Caki2 (cell line): ENCODE data around the gene JAML. TPM values are rescaled to one million over a fixed set of nuclear protein-coding genes. Genes with fewer than 3 reads are reported as not detected.

Source experiments
- DNase-seq: peaks from one replicate; pipeline ENCODE4 v3.0.0-alpha.2; 2015; ENCODE audit warnings: low read depth
- in situ Hi-C: cut with HindIII; loops from 2 replicates; pipeline ENCODE4 v1.10.0; 2016; ENCODE audit warnings: low sequenced_read_pairs, low pct_unique_long_range_greater_than_20kb, mixed read lengths
- total RNA-seq: library from RNA; depleted of rRNA; stranded (reverse); fragments of >200 nt; shearing (Covaris generic); gene quantifications from 2 replicates; pipeline ENCODE4 v1.2.3, GENCODE V29; 2014; ENCODE audit warnings: low replicate concordance

The JAML gene
- total RNA-seq, 1 experiment from 2014 or later, result not detected

DNA sequence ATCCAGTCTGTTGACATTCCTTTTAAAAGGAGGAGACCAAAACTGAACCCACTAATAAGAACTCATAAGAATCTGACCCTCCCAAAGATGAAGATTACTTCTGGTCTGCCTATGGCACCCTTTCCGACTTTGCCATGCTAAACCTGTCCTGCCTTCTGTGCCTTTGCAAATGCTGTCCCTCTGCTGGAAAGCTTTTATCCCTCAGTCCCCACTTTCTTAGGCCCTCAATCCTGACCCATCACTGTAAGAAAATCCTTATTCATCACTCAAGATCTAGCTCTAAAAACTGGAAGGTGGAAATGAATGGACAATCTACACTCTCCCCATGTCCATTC, 16.9 kb upstream of the JAML start:
- in situ Hi-C loops, result no loop called here
- DNase-seq, result no peak

DNA sequence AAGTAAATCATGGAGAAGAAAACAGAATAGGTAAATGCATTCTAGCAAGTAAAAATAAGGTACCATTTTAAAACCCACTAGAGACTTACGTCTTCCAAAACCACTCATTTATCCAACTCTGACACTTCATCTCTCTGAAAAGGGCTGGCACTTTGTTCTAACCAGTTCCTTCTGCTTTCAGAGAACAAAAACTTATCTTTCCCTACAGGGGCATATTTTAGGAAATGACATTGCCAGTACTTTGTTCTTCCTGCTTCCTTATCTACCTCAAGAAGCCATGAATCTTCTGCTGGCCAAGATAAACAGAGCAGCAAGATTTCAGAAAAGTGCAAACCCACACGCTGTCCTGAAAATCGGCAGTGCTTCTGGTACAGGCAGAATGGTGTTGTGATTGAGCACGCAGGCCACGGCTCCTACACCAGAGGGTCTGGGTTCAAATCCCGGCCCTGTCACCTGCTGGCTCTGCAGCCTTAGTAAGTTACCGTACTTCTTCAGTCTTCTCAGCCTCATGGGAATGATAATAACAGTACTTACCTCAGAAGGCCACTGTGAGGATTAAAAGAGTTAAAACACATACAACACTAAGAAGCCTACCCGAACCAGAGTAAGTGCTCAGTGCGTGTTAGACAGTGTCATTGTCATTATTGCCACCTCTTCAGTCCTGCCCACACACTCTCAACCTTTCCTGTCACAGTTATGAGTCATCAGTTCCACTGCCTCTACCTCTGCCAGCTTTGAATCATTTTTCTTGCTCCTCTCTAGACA, 16.4 kb upstream of the JAML start:
- DNase-seq, result peak; percentile 59
- in situ Hi-C loops, result no loop called here

DNA sequence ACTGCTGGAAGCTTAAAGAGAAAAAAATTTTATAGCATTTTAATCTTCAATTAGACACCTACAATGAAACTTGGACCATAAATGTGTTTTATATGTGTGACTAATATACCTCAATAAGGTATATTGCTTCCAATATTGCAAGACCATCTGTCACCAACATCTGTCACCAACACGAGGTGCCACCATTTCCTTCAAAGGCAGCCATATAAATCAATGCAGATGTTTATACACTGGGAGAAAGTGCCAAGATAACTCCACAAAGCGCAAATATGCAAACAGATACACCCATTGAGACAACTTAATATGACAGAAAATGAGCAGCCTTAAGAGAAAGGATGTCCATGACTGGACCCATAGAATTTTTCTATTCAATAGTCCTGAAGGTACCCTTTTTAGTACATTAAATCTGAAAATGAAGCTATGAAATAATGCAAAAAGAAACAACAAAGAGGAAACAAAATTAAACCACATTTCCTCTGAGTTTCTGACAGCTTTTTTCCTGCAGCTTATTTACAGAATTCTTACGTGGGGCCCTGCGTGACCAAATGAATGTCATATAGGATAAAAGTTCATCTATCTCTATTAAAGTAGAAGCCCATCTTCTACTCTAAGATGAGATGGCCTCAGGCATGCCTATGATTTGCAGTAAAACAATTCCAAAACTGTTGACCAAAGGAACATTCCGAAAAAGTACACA, 14.8 kb upstream of the JAML start:
- in situ Hi-C loops, result no loop called here

DNA sequence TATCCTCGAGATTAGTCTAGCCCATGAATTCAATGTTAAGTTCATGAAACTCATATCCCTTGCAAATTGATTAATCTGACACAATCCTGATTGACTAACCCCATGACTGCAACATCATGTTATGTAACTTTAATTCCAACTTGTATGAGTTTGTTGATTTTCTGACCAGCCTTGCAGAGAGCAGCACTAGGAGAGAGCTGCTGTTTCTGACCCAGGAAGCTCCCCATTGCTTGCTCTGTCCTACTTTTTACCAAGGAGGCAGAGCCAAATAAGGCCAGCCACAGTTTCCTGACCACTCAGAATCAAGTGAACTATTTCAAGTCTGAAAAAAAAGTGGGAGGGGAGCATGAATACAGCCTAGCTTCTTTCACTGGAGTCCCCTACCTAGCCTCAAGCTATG, 14.1 kb upstream of the JAML start:
- in situ Hi-C loops, result no loop called here
- DNase-seq, result no peak

More for the DNA sequence above, 14.8 kb upstream of the JAML start:
- DNase-seq, result no peak

- in situ Hi-C loops, result no loop called here
- DNase-seq, result no peak
These were observed 13.6 kb upstream of the JAML start for GRCh38 chr11:118238421-118238820.

- DNase-seq, result no peak
- in situ Hi-C loops, result no loop called here
These were observed 11.4 kb upstream of the JAML start for GRCh38 chr11:118236170-118236569.

DNA sequence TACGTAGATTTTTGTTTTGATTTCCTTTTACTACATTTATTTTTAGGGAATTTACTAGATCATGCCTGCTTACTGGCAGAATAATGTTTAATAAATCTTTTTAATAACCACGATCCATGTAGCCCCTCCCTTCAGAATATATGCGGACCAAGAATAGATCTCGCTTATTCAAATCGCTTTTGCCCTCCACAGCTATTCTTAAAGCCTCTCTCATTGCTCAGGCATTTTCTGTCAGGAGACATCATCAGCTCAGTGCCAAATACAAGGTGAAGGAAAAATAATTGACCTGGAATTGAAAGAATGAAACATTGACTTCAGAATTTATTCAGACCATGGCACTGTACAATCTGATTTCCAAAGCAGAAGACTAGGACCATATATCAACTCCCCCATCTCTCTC, 10.0 kb upstream of the JAML start:
- in situ Hi-C loops, result no loop called here
- no peak for DNase-seq

- in situ Hi-C loops, result no loop called here
These were observed 9.0 kb upstream of the JAML start for GRCh38 chr11:118233850-118234249.

GRCh38 chr11:118233377-118233776, 8.6 kb upstream of the JAML start:
- in situ Hi-C loops, result no loop called here
- DNase-seq, result no peak

More at GRCh38 chr11:118233850-118234249, 9.0 kb upstream of the JAML start:
- no peak for DNase-seq

- in situ Hi-C loops, result no loop called here
- no peak for DNase-seq
These were observed 7.8 kb upstream of the JAML start for GRCh38 chr11:118232659-118233058.

DNA sequence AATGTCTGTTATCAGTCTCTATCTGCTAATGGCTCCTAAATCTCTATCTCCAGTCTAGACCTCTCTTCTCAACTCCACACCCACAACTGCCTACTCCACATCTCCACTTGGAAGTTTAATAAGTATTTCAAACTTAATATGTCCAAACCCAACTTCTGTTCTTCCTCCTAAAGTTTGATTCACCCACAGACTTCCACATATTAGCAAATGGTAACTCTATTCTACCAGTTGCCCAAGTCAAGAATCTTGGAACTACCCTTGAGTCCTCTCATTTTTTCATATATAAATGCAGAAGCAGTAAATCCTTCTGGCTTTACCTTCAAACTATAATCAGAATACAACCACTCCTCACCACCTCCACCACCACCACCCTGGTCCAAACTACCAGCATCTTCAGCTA, 6.7 kb upstream of the JAML start:
- in situ Hi-C loops, result no loop called here

GRCh38 chr11:118230088-118230487, 5.3 kb upstream of the JAML start:
- in situ Hi-C loops, result no loop called here
- no peak for DNase-seq

More for the DNA sequence above, 6.7 kb upstream of the JAML start:
- no peak for DNase-seq

GRCh38 chr11:118229274-118229847, 4.5 kb upstream of the JAML start:
- no peak for DNase-seq
- in situ Hi-C loops, result no loop called here

GRCh38 chr11:118227865-118228785, 3.3 kb upstream of the JAML start:
- in situ Hi-C loops, result no loop called here
- no peak for DNase-seq

DNA sequence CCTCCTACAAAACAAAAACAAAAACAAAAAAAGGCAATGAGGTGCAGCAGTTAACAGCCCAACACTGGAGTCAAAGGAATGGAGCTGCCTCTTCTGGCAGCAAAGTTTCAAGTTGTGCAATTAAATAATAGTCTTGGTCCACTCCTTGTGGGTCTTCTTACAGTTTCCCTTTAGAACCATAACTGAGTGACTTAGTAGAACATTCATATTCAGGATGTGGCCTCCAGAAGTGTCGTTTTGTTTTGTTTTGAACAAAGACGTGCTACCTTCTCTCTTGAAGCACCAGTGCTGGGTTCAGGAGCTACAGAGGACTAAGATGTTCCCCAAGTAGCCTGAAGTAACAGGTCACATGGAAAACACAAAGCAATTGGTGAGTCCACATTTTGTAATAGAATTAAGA, 2.0 kb upstream of the JAML start:
- DNase-seq, result no peak
- in situ Hi-C loops, result no loop called here

DNA sequence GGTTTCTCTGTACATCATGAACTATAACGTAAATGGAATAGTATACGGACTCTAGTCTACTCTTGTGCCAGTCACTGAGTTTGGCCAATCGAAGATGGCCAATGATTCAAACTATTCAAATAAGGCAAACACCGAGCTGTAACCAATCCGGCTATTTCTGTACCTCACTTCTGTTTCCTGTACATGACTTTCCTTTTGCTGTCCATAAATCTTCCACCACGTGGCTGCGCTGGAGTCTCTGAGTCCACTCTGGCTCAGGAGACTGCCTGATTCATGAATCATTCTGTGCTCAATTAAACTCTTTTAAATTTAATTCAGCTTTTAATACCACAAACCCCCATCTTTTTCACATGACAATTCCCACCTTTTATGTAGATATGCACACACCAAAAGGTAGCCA, 1.5 kb upstream of the JAML start:
- in situ Hi-C loops, result no loop called here
- DNase-seq, result peak; percentile 14

DNA sequence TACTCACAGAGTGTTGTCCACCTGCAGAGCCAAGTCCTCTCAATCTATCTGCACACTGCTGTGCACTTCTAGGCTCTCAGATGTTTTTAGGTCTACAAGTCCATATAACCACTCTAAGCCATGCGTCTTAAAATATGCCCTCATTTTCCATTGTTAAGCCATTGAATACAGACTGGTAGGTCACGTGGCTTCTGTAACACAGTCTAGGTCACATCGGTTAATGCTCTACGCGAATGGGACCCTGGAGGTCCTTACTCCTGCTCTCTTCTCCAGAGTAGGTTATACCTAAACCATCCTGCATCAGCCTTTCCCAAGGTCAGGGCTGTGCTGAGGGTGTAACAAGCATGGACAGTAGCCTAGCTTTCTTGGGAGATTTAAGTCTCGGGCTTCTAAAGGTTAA, 819 bp downstream of the JAML start:
- in situ Hi-C loops, result no loop called here

DNA sequence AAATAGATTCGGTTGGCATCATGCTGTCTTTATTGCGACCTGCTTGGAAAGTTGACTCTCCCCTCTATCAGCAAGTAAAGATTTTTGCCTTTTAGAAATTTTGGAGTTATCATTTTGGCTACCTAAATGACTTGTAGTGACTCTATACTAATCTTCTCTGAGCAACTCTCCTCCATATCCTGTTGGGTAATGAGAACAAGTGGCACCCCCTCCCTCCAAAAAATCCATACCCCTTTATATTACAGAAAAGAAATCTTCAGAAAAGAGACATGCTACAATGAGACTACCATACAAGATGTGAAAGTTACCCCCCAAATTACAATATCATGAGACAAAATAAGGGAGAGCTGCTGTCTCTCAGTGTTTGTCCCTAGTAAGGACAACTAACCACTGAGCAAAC, 1.2 kb downstream of the JAML start:
- no peak for DNase-seq
- in situ Hi-C loops, result no loop called here

More for the DNA sequence above, 819 bp downstream of the JAML start:
- DNase-seq, result no peak

- in situ Hi-C loops, result no loop called here
- DNase-seq, result no peak
These were observed 2.4 kb downstream of the JAML start for GRCh38 chr11:118222437-118222836.
